ENCODE measurements around the gene SH3D19.

The SH3D19 gene

GRCh38 chr4:151304755-151305154, 20.6 kb downstream of the SH3D19 start:
- TF ChIP-seq POLR2AphosphoS5 (IDR thresholded peaks at IDR 0.05; ENCODE audit: low read depth, low read length) (no peak), TAF1 (IDR thresholded peaks at IDR 0.05; ENCODE audit: borderline replicate concordance, insufficient read depth, low read length) (no peak), FOXP2 (optimal IDR thresholded peaks at IDR 0.05; ENCODE audit: borderline replicate concordance, extremely low read depth, extremely low read length, insufficient read depth) (no peak), SIN3A (IDR thresholded peaks at IDR 0.05; ENCODE audit: borderline replicate concordance, insufficient read depth, low read length) (no peak)
- TF ChIP-seq, protein P1, sequence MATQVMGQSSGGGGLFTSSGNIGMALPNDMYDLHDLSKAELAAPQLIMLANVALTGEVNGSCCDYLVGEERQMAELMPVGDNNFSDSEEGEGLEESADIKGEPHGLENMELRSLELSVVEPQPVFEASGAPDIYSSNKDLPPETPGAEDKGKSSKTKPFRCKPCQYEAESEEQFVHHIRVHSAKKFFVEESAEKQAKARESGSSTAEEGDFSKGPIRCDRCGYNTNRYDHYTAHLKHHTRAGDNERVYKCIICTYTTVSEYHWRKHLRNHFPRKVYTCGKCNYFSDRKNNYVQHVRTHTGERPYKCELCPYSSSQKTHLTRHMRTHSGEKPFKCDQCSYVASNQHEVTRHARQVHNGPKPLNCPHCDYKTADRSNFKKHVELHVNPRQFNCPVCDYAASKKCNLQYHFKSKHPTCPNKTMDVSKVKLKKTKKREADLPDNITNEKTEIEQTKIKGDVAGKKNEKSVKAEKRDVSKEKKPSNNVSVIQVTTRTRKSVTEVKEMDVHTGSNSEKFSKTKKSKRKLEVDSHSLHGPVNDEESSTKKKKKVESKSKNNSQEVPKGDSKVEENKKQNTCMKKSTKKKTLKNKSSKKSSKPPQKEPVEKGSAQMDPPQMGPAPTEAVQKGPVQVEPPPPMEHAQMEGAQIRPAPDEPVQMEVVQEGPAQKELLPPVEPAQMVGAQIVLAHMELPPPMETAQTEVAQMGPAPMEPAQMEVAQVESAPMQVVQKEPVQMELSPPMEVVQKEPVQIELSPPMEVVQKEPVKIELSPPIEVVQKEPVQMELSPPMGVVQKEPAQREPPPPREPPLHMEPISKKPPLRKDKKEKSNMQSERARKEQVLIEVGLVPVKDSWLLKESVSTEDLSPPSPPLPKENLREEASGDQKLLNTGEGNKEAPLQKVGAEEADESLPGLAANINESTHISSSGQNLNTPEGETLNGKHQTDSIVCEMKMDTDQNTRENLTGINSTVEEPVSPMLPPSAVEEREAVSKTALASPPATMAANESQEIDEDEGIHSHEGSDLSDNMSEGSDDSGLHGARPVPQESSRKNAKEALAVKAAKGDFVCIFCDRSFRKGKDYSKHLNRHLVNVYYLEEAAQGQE (IDR thresholded peaks at IDR 0.05; ENCODE audit: insufficient read depth in 1 of 2, low read depth in 2 of 2, low read length in 2 of 2): no peak

GRCh38 chr4:151304226-151304625, 21.2 kb downstream of the SH3D19 start:
- TF ChIP-seq POLR2AphosphoS5 (IDR thresholded peaks at IDR 0.05; ENCODE audit: low read depth, low read length): no peak
- no peak for TF ChIP-seq TAF1 (IDR thresholded peaks at IDR 0.05; ENCODE audit: borderline replicate concordance, insufficient read depth, low read length)
- TF ChIP-seq, protein P1 (IDR thresholded peaks at IDR 0.05; ENCODE audit: insufficient read depth in 1 of 2, low read depth in 2 of 2, low read length in 2 of 2): no peak
- no peak for TF ChIP-seq FOXP2 (optimal IDR thresholded peaks at IDR 0.05; ENCODE audit: borderline replicate concordance, extremely low read depth, extremely low read length, insufficient read depth)
- no peak for TF ChIP-seq SIN3A (IDR thresholded peaks at IDR 0.05; ENCODE audit: borderline replicate concordance, insufficient read depth, low read length)

DNA sequence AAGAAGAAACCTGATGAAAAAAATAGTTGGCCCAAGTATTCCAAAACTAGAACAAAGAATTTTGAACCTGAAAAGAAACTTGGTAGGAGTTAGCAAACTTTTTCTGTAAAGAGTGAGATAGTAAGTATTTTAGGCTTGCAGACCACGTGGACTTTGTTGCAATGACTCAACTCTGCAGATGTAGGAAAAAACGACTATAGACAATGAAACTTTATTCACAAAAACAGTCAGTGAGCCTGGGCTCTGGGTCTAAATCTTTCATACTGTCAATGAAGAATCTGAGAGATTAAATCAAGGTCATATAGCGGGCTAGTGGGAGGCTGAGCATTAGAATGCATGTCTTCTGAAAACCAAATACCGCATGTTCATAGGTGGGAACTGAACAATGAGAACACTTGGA, 23.0 kb downstream of the SH3D19 start:
- TF ChIP-seq POLR2AphosphoS5 (IDR thresholded peaks at IDR 0.05; ENCODE audit: low read depth, low read length) (no peak), FOXP2 (optimal IDR thresholded peaks at IDR 0.05; ENCODE audit: borderline replicate concordance, extremely low read depth, extremely low read length, insufficient read depth) (no peak), SIN3A (IDR thresholded peaks at IDR 0.05; ENCODE audit: borderline replicate concordance, insufficient read depth, low read length) (no peak), TAF1 (IDR thresholded peaks at IDR 0.05; ENCODE audit: borderline replicate concordance, insufficient read depth, low read length) (no peak)
- TF ChIP-seq, protein P1 (IDR thresholded peaks at IDR 0.05; ENCODE audit: insufficient read depth in 1 of 2, low read depth in 2 of 2, low read length in 2 of 2): no peak

- TF ChIP-seq POLR2AphosphoS5 (IDR thresholded peaks at IDR 0.05; ENCODE audit: low read depth, low read length) (no peak), SIN3A (IDR thresholded peaks at IDR 0.05; ENCODE audit: borderline replicate concordance, insufficient read depth, low read length) (no peak), TAF1 (IDR thresholded peaks at IDR 0.05; ENCODE audit: borderline replicate concordance, insufficient read depth, low read length) (no peak), FOXP2 (optimal IDR thresholded peaks at IDR 0.05; ENCODE audit: borderline replicate concordance, extremely low read depth, extremely low read length, insufficient read depth) (no peak)
- TF ChIP-seq, protein P1 (IDR thresholded peaks at IDR 0.05; ENCODE audit: insufficient read depth in 1 of 2, low read depth in 2 of 2, low read length in 2 of 2): no peak
These were observed 28.2 kb downstream of the SH3D19 start for GRCh38 chr4:151297170-151297569.

- no peak for TF ChIP-seq TAF1 (IDR thresholded peaks at IDR 0.05; ENCODE audit: borderline replicate concordance, insufficient read depth, low read length)
- no peak for TF ChIP-seq POLR2AphosphoS5 (IDR thresholded peaks at IDR 0.05; ENCODE audit: low read depth, low read length)
- TF ChIP-seq SIN3A (IDR thresholded peaks at IDR 0.05; ENCODE audit: borderline replicate concordance, insufficient read depth, low read length): no peak
- TF ChIP-seq, protein P1 (IDR thresholded peaks at IDR 0.05; ENCODE audit: insufficient read depth in 1 of 2, low read depth in 2 of 2, low read length in 2 of 2): no peak
- TF ChIP-seq FOXP2 (optimal IDR thresholded peaks at IDR 0.05; ENCODE audit: borderline replicate concordance, extremely low read depth, extremely low read length, insufficient read depth): no peak
These were observed 29.2 kb downstream of the SH3D19 start for GRCh38 chr4:151296227-151296626.

All from PFSK-1 (cell line).